ENCODE measurements around the gene MLH1. TPM values are rescaled to one million over a fixed set of nuclear protein-coding genes. Genes with fewer than 3 reads are reported as not detected.
"Not testable (repeated sequence)": the region's sequence is repeated elsewhere in the genome, so short reads cannot be mapped to it uniquely, and the experiment has no call there.

MLH1 gene
- polyA plus RNA-seq, 1 donor, result 27.4 TPM

DNA sequence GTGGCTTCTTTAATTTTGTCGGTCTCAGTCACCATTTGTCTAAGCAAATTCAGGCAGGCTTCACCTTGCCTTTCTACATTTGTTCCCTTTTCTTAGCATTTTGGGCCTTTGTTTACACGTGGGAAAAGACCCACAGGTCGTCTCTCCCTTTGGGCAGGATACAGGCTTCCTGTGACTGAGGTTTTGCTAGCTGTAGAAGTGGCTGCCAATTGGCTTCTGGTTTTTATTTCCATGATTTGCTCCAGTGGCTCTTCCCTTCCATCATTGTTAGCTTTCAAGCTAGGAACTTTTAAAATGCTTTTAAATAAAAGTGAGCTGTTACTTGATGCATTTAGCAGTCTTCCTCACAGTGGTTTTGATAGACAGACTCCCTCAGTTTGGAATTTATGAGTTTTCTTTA, 37.3 kb downstream of the MLH1 start:
- Histone ChIP-seq H3K9me3 (ENCODE audit: control insufficient read depth, low read depth, low read length) (peaks cover 9% of the 10 kb centered on the region), H3K4me3 (ENCODE audit: low read length) (no peak overlapping the region), H3K36me3 (ENCODE audit: control insufficient read depth, insufficient read depth, low read length) (peaks cover 68% of the 10 kb centered on the region), H3K4me1 (ENCODE audit: control insufficient read depth, insufficient read depth, low read length) (no peaks in the 10 kb centered on the region), H3K27ac (ENCODE audit: low read length) (no peak overlapping the region), H3K27me3 (ENCODE audit: control insufficient read depth, insufficient read depth, low read length) (no peaks in the 10 kb centered on the region)
- no peak for DNase-seq
- WGBS (ENCODE audit: insufficient coverage, low lambda C conversion rate), result 100% methylated on average over 1 of the region's 3 CpGs

DNA sequence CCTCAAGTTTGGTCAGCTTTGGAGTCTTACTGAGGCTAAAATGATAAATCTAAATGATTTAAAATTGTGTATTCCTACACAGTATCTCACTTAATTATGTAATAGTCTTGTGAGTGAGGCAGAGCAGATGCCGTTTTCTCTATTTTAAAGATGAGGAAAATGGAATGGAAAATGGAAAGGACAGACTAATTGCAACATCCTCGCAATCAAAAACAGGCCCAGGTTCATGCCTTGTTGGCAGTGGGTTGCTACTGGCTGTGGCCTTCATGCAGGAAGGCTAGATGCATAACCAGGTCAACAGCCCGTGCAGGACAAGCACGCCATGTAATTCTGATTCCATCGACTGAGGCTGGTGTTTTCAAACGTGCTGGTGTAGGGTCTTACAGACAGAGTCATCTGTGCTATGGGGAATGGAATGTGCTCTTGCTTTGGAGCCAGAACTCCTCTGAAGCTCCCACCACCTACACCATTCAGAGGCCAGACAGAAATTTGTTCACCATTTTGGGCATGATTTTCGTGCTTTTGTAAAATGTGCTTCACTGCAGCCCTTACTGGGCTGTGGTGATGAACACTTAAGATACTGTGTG, 37.9 kb downstream of the MLH1 start:
- H3K9me3 ChIP-seq (ENCODE audit: control insufficient read depth, low read depth, low read length), result peaks cover 13% of the 10 kb centered on the region
- no peaks in the 10 kb centered on the region for H3K27me3 ChIP-seq (ENCODE audit: control insufficient read depth, insufficient read depth, low read length)
- H3K27ac ChIP-seq (ENCODE audit: low read length), result no peak overlapping the region
- no peak for DNase-seq
- H3K36me3 ChIP-seq (ENCODE audit: control insufficient read depth, insufficient read depth, low read length), result peaks cover 69% of the 10 kb centered on the region
- H3K4me3 ChIP-seq (ENCODE audit: low read length), result no peak overlapping the region
- 100% methylated on average over 1 of the region's 7 CpGs for WGBS (ENCODE audit: insufficient coverage, low lambda C conversion rate)
- H3K4me1 ChIP-seq (ENCODE audit: control insufficient read depth, insufficient read depth, low read length), result no peaks in the 10 kb centered on the region

DNA sequence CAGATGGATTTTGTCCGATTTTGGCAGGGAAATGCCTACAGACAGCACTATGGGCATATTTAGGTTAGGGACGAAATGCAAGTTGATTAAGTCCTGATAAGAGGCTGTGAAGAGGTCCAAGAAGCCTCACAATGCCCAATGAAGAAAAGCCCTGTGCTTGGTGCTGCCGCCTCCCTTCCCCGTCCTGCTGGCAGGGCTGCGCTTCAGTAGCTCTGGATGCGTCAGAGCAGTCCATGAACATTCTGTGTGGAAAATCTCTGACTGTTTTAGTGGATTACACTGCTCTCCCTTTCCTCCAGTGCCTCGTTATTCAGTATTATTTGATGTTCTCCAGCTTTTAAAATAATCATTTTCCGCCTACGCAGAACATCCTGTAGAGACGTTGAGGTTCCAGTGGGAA, 39.6 kb downstream of the MLH1 start:
- WGBS (ENCODE audit: insufficient coverage, low lambda C conversion rate), result 93% methylated on average over 3 of the region's 10 CpGs
- Histone ChIP-seq H3K36me3 (ENCODE audit: control insufficient read depth, insufficient read depth, low read length) (peaks cover 76% of the 10 kb centered on the region), H3K27ac (ENCODE audit: low read length) (no peak overlapping the region), H3K9me3 (ENCODE audit: control insufficient read depth, low read depth, low read length) (peaks cover 14% of the 10 kb centered on the region), H3K4me1 (ENCODE audit: control insufficient read depth, insufficient read depth, low read length) (no peaks in the 10 kb centered on the region), H3K4me3 (ENCODE audit: low read length) (no peak overlapping the region), H3K27me3 (ENCODE audit: control insufficient read depth, insufficient read depth, low read length) (no peaks in the 10 kb centered on the region)
- DNase-seq, result no peak

DNA sequence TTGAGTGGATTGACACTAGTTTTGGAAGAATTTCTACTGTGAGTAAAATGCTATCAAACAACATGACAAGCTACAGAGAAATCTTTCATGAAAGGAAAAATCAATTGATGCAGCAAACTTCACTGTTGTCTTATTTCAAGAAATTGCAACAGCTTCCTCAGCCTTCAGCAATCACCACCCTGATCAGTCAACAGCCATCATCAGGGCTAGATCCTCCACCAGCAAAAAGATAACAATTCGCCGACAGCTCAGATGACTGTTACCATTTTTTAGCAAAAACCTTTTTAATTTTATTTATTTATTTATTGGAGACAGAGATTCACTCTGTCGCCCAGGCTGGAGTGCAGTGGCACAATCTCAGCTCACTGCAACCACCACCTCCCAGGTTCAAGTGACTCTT, 44.0 kb downstream of the MLH1 start:
- DNase-seq, result no peak
- Histone ChIP-seq H3K27me3 (ENCODE audit: control insufficient read depth, insufficient read depth, low read length) (no peaks in the 10 kb centered on the region), H3K36me3 (ENCODE audit: control insufficient read depth, insufficient read depth, low read length) (peaks cover 65% of the 10 kb centered on the region), H3K4me1 (ENCODE audit: control insufficient read depth, insufficient read depth, low read length) (no peaks in the 10 kb centered on the region), H3K4me3 (ENCODE audit: low read length) (no peak overlapping the region), H3K27ac (ENCODE audit: low read length) (no peak overlapping the region), H3K9me3 (ENCODE audit: control insufficient read depth, low read depth, low read length) (peaks cover 14% of the 10 kb centered on the region)
- WGBS (ENCODE audit: insufficient coverage, low lambda C conversion rate), result 100% methylated on average over 1 of the region's 3 CpGs

- no peaks in the 10 kb centered on the region for H3K27me3 ChIP-seq (ENCODE audit: control insufficient read depth, insufficient read depth, low read length)
These were observed 46.0 kb downstream of the MLH1 start for GRCh38 chr3:37039161-37039846.

GRCh38 chr3:37040231-37040630, 46.9 kb downstream of the MLH1 start:
- H3K36me3 ChIP-seq (ENCODE audit: control insufficient read depth, insufficient read depth, low read length), result peaks cover 51% of the 10 kb centered on the region
- no peak for DNase-seq
- no CpG with 5 or more reads among the region's 1 CpG for WGBS (ENCODE audit: insufficient coverage, low lambda C conversion rate)
- no peaks in the 10 kb centered on the region for H3K4me1 ChIP-seq (ENCODE audit: control insufficient read depth, insufficient read depth, low read length)
- no peak overlapping the region for H3K27ac ChIP-seq (ENCODE audit: low read length)
- H3K9me3 ChIP-seq (ENCODE audit: control insufficient read depth, low read depth, low read length), result peaks cover 9% of the 10 kb centered on the region
- H3K4me3 ChIP-seq (ENCODE audit: low read length), result no peak overlapping the region
- no peaks in the 10 kb centered on the region for H3K27me3 ChIP-seq (ENCODE audit: control insufficient read depth, insufficient read depth, low read length)

More at GRCh38 chr3:37039161-37039846, 46.0 kb downstream of the MLH1 start:
- WGBS (ENCODE audit: insufficient coverage, low lambda C conversion rate), result no CpG with 5 or more reads among the region's 1 CpG
- Histone ChIP-seq H3K4me1 (ENCODE audit: control insufficient read depth, insufficient read depth, low read length) (no peaks in the 10 kb centered on the region), H3K27ac (ENCODE audit: low read length) (no peak overlapping the region), H3K36me3 (ENCODE audit: control insufficient read depth, insufficient read depth, low read length) (peaks cover 55% of the 10 kb centered on the region), H3K9me3 (ENCODE audit: control insufficient read depth, low read depth, low read length) (peaks cover 14% of the 10 kb centered on the region), H3K4me3 (ENCODE audit: low read length) (no peak overlapping the region)
- DNase-seq, result no peak

- H3K27ac ChIP-seq (ENCODE audit: low read length), result no peak overlapping the region
- no peak overlapping the region for H3K4me3 ChIP-seq (ENCODE audit: low read length)
- peaks cover 39% of the 10 kb centered on the region for H3K36me3 ChIP-seq (ENCODE audit: control insufficient read depth, insufficient read depth, low read length)
- no peaks in the 10 kb centered on the region for H3K4me1 ChIP-seq (ENCODE audit: control insufficient read depth, insufficient read depth, low read length)
- H3K27me3 ChIP-seq (ENCODE audit: control insufficient read depth, insufficient read depth, low read length), result no peaks in the 10 kb centered on the region
- H3K9me3 ChIP-seq (ENCODE audit: control insufficient read depth, low read depth, low read length), result no peaks in the 10 kb centered on the region
- DNase-seq, result no peak
- WGBS (ENCODE audit: insufficient coverage, low lambda C conversion rate), result no CpG with 5 or more reads among the region's 1 CpG
These were observed 48.4 kb downstream of the MLH1 start for GRCh38 chr3:37041546-37042195.

GRCh38 chr3:37042712-37043111, 49.4 kb downstream of the MLH1 start:
- not testable (repeated sequence) for H3K4me3 ChIP-seq (ENCODE audit: low read length)
- 67% methylated on average over 1 of the region's 3 CpGs for WGBS (ENCODE audit: insufficient coverage, low lambda C conversion rate)

GRCh38 chr3:37050282-37050681, 57.0 kb downstream of the MLH1 start:
- no peaks in the 10 kb centered on the region for H3K9me3 ChIP-seq (ENCODE audit: control insufficient read depth, low read depth, low read length)
- no peak overlapping the region for H3K27ac ChIP-seq (ENCODE audit: low read length)
- H3K36me3 ChIP-seq (ENCODE audit: control insufficient read depth, insufficient read depth, low read length), result peaks cover 56% of the 10 kb centered on the region
- no peak for DNase-seq
- H3K4me3 ChIP-seq (ENCODE audit: low read length), result no peak overlapping the region
- no peaks in the 10 kb centered on the region for H3K27me3 ChIP-seq (ENCODE audit: control insufficient read depth, insufficient read depth, low read length)
- WGBS (ENCODE audit: insufficient coverage, low lambda C conversion rate), result no CpG with 5 or more reads among the region's 1 CpG
- H3K4me1 ChIP-seq (ENCODE audit: control insufficient read depth, insufficient read depth, low read length), result no peaks in the 10 kb centered on the region

More at GRCh38 chr3:37042712-37043111, 49.4 kb downstream of the MLH1 start:
- H3K27ac ChIP-seq (ENCODE audit: low read length); H3K27me3 ChIP-seq (ENCODE audit: control insufficient read depth, insufficient read depth, low read length); H3K4me1 ChIP-seq (ENCODE audit: control insufficient read depth, insufficient read depth, low read length); DNase-seq; H3K9me3 ChIP-seq (ENCODE audit: control insufficient read depth, low read depth, low read length): not testable (repeated sequence)
- H3K36me3 ChIP-seq (ENCODE audit: control insufficient read depth, insufficient read depth, low read length), result peaks cover 39% of the 10 kb centered on the region

- no peak overlapping the region for H3K27ac ChIP-seq (ENCODE audit: low read length)
- no peaks in the 10 kb centered on the region for H3K27me3 ChIP-seq (ENCODE audit: control insufficient read depth, insufficient read depth, low read length)
- no peak overlapping the region for H3K4me3 ChIP-seq (ENCODE audit: low read length)
- peaks cover 67% of the 10 kb centered on the region for H3K36me3 ChIP-seq (ENCODE audit: control insufficient read depth, insufficient read depth, low read length)
- H3K9me3 ChIP-seq (ENCODE audit: control insufficient read depth, low read depth, low read length), result no peaks in the 10 kb centered on the region
- no peaks in the 10 kb centered on the region for H3K4me1 ChIP-seq (ENCODE audit: control insufficient read depth, insufficient read depth, low read length)
- no peak for DNase-seq
These were observed 59.5 kb downstream of the MLH1 start for GRCh38 chr3:37052860-37053259.
